GM15510 (cell line): ENCODE data around the gene MARCHF4.

Source experiments
- POLR2A ChIP-seq: IDR thresholded peaks from 3 replicates; pipeline ENCODE4 v1.6.1; 2011; ENCODE audit warnings: borderline replicate concordance; ENCODE audit not compliant: insufficient read length; ENCODE audit errors: extremely low read depth

The MARCHF4 gene

GRCh38 chr2:216404010-216404618, 31.8 kb upstream of the MARCHF4 start:
- TF ChIP-seq POLR2A, result no peak

- TF ChIP-seq POLR2A, result no peak
Observed at GRCh38 chr2:216402751-216403150, 30.5 kb upstream of the MARCHF4 start.

DNA sequence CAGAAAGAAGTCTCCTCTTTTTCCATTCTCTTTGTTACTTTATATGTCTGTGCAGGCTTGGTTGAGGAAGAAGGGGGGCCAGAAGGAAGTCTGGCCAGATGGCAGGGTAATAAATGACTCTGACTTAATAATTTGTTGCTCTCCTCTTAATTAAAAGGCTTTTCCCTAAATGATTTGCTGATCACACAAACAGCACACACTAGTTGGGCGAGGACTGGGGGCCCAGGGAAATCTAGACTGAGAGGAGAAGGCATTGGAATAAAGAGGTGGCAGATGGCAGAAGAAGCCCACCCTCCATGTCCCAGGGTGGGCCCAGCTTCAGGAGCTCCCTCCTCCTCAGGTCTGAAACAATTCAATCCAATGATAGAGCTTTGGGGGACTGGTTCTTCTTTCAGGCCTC, 27.3 kb upstream of the MARCHF4 start:
- no peak for TF ChIP-seq POLR2A

DNA sequence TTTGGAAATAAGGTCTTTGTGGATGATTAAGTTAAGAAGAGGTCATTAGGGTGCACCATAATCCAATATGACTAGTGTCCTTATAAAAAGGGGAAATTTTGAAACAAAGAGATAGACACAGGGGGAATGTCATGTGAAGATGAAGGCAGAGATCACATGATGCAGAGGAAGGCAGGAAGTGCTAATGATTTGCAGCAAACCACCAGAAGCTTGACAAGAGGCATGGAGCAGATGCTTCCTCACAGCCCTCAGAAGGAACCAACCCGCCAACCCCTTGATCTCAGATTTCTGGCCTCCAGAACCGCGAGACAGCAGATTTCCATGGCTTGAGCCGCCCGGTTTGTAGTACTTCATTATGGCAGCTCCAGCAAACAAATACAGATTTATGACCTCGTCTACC, 22.6 kb upstream of the MARCHF4 start:
- no peak for TF ChIP-seq POLR2A

DNA sequence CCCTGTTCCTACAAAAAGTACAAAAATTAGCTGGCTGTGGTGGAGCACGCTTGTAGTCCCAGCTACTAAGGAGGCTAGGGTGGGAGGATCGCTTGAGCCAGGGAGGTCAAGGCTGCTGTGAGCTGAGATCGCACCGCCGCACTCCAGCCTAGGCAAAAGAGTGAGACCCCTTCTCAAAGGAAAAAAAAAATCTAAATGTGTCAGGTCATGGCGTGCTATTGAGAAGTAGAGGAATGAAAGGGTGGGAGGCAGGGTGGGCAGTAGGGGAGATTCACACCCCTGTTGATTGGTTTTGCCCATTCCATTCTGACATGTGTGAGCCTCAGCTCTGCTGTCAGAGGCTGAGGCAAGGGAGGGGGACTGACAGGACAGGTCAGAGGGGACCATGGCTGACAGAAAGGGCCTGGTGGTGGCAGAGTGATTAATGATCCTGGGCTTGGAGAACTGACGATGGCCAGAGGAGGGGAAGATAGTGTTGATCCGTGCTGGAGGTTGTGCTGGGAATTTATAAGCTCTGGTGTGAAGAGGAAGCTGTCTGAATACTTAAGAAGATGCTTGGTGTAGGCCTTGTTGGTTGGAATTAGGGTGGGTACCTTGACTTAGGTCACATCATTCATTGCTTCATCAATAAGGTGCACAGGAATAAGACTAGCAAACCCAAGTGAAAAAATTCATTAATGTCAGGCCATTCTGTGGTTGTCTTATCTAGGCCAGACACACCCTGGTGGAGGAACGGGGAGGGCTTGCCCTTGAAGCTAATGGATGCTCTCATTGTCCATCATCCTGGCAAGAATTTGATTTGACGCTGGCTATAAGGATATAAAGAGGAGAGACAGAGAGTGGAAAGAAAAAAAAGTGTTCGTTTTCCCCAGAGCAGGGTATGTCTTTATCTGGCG, 20.9 kb upstream of the MARCHF4 start:
- no peak for TF ChIP-seq POLR2A

DNA sequence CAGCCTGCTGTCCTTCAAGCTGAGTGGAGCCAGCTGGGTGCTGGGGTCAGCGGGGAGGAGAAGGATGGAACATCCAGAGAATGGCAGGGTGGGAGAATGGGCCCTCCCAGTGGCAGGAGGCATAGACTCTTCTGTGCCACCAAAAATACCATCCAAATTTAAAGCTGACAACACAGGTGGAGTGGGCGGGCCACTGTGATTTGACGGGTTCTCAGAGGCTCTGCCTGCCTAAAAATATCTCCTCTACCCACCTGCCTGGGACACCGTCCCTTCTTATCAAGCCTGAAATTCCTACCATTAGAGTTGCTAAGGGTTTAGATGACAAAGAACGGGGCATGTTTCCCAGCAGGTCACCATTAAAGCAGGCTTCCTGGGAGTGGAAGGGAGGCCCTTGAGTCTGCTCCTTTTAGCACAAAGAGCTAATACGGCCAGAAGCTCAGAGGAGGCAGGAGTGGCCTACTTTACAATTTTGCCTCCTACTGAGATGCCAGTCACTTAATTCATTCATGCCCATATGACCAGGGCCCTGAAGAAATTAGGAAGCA, 19.8 kb upstream of the MARCHF4 start:
- no peak for TF ChIP-seq POLR2A

DNA sequence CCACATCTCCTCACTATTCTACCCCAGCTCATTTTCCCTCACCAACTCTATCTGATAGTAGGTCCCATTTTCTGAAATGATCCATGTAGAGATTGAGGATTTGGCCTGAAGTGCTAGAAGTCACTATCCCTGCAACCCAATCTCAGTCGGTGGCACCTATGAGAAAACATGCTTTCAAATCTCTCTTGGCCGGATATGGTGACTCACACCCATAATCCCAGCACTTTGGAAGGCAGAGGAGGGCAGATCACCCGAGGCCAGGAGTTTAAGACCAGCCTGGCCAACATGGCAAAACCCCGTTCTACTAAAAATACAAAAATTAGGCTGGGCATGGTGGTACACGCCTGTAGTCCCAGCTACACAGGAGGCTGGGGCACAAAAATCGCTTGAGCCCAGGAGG, 19.1 kb upstream of the MARCHF4 start:
- TF ChIP-seq POLR2A, result no peak

GRCh38 chr2:216389570-216389969, 17.3 kb upstream of the MARCHF4 start:
- no peak for TF ChIP-seq POLR2A

- TF ChIP-seq POLR2A, result no peak
Observed at GRCh38 chr2:216388046-216388884, 16.0 kb upstream of the MARCHF4 start.

- no peak for TF ChIP-seq POLR2A
Observed at GRCh38 chr2:216387262-216387661, 15.0 kb upstream of the MARCHF4 start.

GRCh38 chr2:216385478-216385877, 13.2 kb upstream of the MARCHF4 start:
- TF ChIP-seq POLR2A, result no peak

DNA sequence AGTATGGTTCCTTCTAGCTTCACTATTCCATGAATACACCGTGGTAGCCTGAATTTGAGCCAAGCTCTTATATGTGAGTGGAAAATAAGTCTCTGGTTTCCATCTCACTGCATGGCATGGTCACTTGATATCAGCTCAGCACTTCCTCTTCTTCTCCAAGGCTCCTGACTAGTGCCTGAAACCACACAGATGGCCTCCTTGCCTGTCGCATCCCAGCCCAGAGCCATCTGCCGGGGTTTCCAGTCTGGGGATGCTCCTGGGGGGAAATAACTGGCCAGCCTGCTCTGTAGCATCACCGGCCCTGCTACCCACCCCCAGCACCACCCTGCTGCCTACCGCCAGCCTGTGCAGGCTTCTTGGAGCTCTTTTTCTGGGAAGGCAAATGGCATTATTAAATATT, 7.7 kb upstream of the MARCHF4 start:
- no peak for TF ChIP-seq POLR2A

DNA sequence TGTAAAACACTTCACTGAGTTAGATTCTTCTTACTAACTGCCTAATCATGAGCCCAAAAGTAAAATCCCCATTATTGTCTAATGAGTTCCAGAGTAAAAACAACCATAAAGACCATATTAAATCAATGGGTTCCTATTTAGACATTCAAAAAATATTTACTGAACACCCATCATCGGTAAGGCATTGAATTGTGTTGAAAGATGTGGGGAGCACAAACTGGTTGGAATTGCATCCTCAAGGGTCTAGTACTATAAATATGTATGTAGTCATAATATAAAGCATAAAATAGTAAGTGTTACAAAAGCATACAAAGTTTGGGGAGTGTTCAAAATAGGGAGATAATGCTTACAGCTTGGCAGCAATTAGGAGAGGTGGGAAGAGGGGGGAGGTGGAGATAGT, 3.0 kb upstream of the MARCHF4 start:
- no peak for TF ChIP-seq POLR2A

- no peak for TF ChIP-seq POLR2A
Observed at GRCh38 chr2:216373896-216374295, 1.6 kb upstream of the MARCHF4 start.

DNA sequence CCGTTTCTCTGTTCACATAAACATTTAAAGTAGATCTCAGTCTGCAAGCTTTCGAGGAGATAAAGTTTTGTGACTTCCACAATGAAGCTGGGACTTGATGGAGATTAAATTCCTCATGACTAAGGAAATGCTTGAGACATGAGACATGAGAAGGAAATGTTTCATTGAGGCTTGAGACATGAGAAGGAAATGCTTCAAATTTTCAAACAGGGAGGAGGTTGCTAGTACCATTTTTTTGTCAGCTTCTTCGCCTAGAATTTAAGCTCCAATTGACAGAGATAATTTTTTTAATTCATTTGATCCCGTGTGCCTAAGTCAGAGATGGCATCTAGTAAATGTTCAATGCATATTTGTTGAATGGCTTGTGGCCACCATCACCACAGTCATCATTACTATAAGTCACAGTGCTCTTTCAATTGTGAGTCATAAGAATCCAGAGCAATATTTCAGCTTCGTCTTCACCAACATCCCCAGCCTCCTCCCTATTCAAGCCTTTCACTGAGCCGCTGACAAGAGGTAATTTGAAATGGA, 543 bp upstream of the MARCHF4 start:
- TF ChIP-seq POLR2A, result no peak
